Duodenal mucosa (tissue), 2 donors: Measurements from ENCODE around the gene PRR36.

Source experiments
- H3K27ac ChIP-seq: one replicate; pipeline ENCODE4 v1.7.0; 2013; ENCODE audit warnings: low read depth, low read length
- H3K27me3 ChIP-seq, 2 donors: one replicate each; pipeline ENCODE4 v1.7.0; 2013; ENCODE audit warnings: low read length in 2 of 2, control low read depth in 1 of 2; ENCODE audit not compliant: insufficient read depth in 2 of 2, control insufficient read depth in 1 of 2
- H3K36me3 ChIP-seq, 2 donors: one replicate each; pipeline ENCODE4 v1.7.0; 2013; ENCODE audit warnings: low read length in 2 of 2, control low read depth in 1 of 2; ENCODE audit not compliant: insufficient read depth in 2 of 2, control insufficient read depth in 1 of 2
- H3K4me1 ChIP-seq, 2 donors: one replicate each; pipeline ENCODE4 v1.7.0; 2013; ENCODE audit warnings: low read length in 2 of 2, control low read depth in 1 of 2; ENCODE audit not compliant: insufficient read depth in 2 of 2, control insufficient read depth in 1 of 2
- H3K4me3 ChIP-seq, 2 donors: one replicate each; pipeline ENCODE4 v1.7.0; 2013; ENCODE audit warnings: low read length in 2 of 2, low read depth in 1 of 2
- H3K9ac ChIP-seq, 2 donors: one replicate each; pipeline ENCODE4 v1.7.0; 2013; ENCODE audit warnings: low read length in 2 of 2, low read depth in 1 of 2
- H3K9me3 ChIP-seq, 2 donors: one replicate each; pipeline ENCODE4 v1.7.0; 2013; ENCODE audit warnings: low read length in 2 of 2, control low read depth in 1 of 2; ENCODE audit not compliant: control insufficient read depth in 1 of 2

PRR36 gene

GRCh38 chr19:7913652-7914051, 39.5 kb upstream of the PRR36 start:
- Histone ChIP-seq H3K9ac (no peak overlapping the region), H3K36me3 (peaks cover 9 to 36% of the 10 kb centered on the region in 2 donors), H3K4me3 (no peak overlapping the region), H3K4me1 (peaks cover 12 to 14% of the 10 kb centered on the region in 2 donors), H3K27me3 (peaks cover 24% of the 10 kb centered on the region in 2 donors), H3K27ac (no peak overlapping the region), H3K9me3 (no peaks in the 10 kb centered on the region)

GRCh38 chr19:7912697-7913564, 38.7 kb upstream of the PRR36 start:
- no peaks in the 10 kb centered on the region for H3K9me3 ChIP-seq
- no peak overlapping the region for H3K9ac ChIP-seq
- H3K4me1 ChIP-seq: peaks cover 10 to 12% of the 10 kb centered on the region in 2 donors
- H3K36me3 ChIP-seq: peaks cover 9 to 36% of the 10 kb centered on the region in 2 donors
- H3K27ac ChIP-seq: no peak overlapping the region
- H3K27me3 ChIP-seq: peaks cover 19 to 20% of the 10 kb centered on the region in 2 donors
- H3K4me3 ChIP-seq: no peak overlapping the region

GRCh38 chr19:7912144-7912696, 38.0 kb upstream of the PRR36 start:
- peaks cover 14 to 17% of the 10 kb centered on the region in 2 donors for H3K27me3 ChIP-seq
- H3K9ac ChIP-seq: no peak overlapping the region
- H3K4me3 ChIP-seq: no peak overlapping the region
- H3K4me1 ChIP-seq: peaks cover 4 to 10% of the 10 kb centered on the region in 2 donors
- no peaks in the 10 kb centered on the region for H3K9me3 ChIP-seq
- H3K36me3 ChIP-seq: peaks cover 9 to 39% of the 10 kb centered on the region in 2 donors
- H3K27ac ChIP-seq: no peak overlapping the region

GRCh38 chr19:7911508-7912143, 37.4 kb upstream of the PRR36 start:
- H3K9me3 ChIP-seq: no peaks in the 10 kb centered on the region
- H3K4me3 ChIP-seq: no peak overlapping the region
- H3K9ac ChIP-seq: no peak overlapping the region
- peaks cover 9 to 41% of the 10 kb centered on the region in 2 donors for H3K36me3 ChIP-seq
- peaks cover 10 to 13% of the 10 kb centered on the region in 2 donors for H3K27me3 ChIP-seq
- no peak overlapping the region for H3K27ac ChIP-seq
- peaks cover 0 to 6% of the 10 kb centered on the region in 2 donors for H3K4me1 ChIP-seq

- Histone ChIP-seq H3K27ac (no peak overlapping the region), H3K9me3 (no peaks in the 10 kb centered on the region), H3K27me3 (peaks cover 4 to 6% of the 10 kb centered on the region in 2 donors), H3K4me3 (no peak overlapping the region), H3K36me3 (peaks cover 9 to 41% of the 10 kb centered on the region in 2 donors), H3K4me1 (no peaks in the 10 kb centered on the region), H3K9ac (no peak overlapping the region)
These were observed 36.4 kb upstream of the PRR36 start for GRCh38 chr19:7910321-7911161.

- H3K9me3 ChIP-seq: no peaks in the 10 kb centered on the region
- peaks cover 8 to 9% of the 10 kb centered on the region in 2 donors for H3K4me1 ChIP-seq
- H3K36me3 ChIP-seq: peaks cover 9 to 41% of the 10 kb centered on the region in 2 donors
- no peak overlapping the region for H3K9ac ChIP-seq
- no peak overlapping the region for H3K27ac ChIP-seq
- H3K27me3 ChIP-seq: no peaks in the 10 kb centered on the region
- H3K4me3 ChIP-seq: no peak overlapping the region
These were observed 35.4 kb upstream of the PRR36 start for GRCh38 chr19:7909471-7910067.

GRCh38 chr19:7908742-7909461, 34.7 kb upstream of the PRR36 start:
- H3K36me3 ChIP-seq: peaks cover 9 to 41% of the 10 kb centered on the region in 2 donors
- no peak overlapping the region for H3K27ac ChIP-seq

GRCh38 chr19:7908078-7908699, 34.0 kb upstream of the PRR36 start:
- Histone ChIP-seq H3K36me3 (peaks cover 9 to 41% of the 10 kb centered on the region in 2 donors), H3K9me3 (no peaks in the 10 kb centered on the region), H3K4me1 (peaks cover 8 to 14% of the 10 kb centered on the region in 2 donors), H3K27me3 (no peaks in the 10 kb centered on the region), H3K27ac (no peak overlapping the region), H3K4me3 (no peak overlapping the region), H3K9ac (no peak overlapping the region)

More at GRCh38 chr19:7908742-7909461, 34.7 kb upstream of the PRR36 start:
- Histone ChIP-seq H3K4me3 (no peak overlapping the region), H3K27me3 (no peaks in the 10 kb centered on the region), H3K4me1 (peaks cover 8 to 13% of the 10 kb centered on the region in 2 donors), H3K9ac (no peak overlapping the region), H3K9me3 (no peaks in the 10 kb centered on the region)
